HuH-7.5 (cell line): ENCODE data around the gene ADAMTS17.
"Not testable (repeated sequence)": the region's sequence is repeated elsewhere in the genome, so short reads cannot be mapped to it uniquely, and the experiment has no call there.

ENCODE experiments used
- DNase-seq: peaks from one replicate; pipeline ENCODE4 v3.0.0; 2011; ENCODE audit warnings: low spot score

Gene ADAMTS17

GRCh38 chr15:99987701-99988100 lies 354.1 kb downstream of the ADAMTS17 start:
- no peak for DNase-seq

- DNase-seq = no peak
Measured at GRCh38 chr15:99987119-99987506, 354.7 kb downstream of the ADAMTS17 start.

- DNase-seq = no peak
Measured at GRCh38 chr15:99986297-99987118, 355.3 kb downstream of the ADAMTS17 start.

- DNase-seq = no peak
Measured at GRCh38 chr15:99985878-99986277, 355.9 kb downstream of the ADAMTS17 start.

- no peak for DNase-seq
Measured at GRCh38 chr15:99984491-99985243, 357.1 kb downstream of the ADAMTS17 start.

- no peak for DNase-seq
Measured at GRCh38 chr15:99983886-99984286, 357.9 kb downstream of the ADAMTS17 start.

- DNase-seq = no peak
Measured at GRCh38 chr15:99983171-99983885, 358.4 kb downstream of the ADAMTS17 start.

GRCh38 chr15:99982662-99983061 lies 359.1 kb downstream of the ADAMTS17 start:
- no peak for DNase-seq

- no peak for DNase-seq
Measured at GRCh38 chr15:99981839-99982658, 359.7 kb downstream of the ADAMTS17 start.

GRCh38 chr15:99981191-99981647 lies 360.6 kb downstream of the ADAMTS17 start:
- no peak for DNase-seq

GRCh38 chr15:99980752-99981151 lies 361.0 kb downstream of the ADAMTS17 start:
- no peak for DNase-seq

GRCh38 chr15:99979886-99980285 lies 361.9 kb downstream of the ADAMTS17 start:
- DNase-seq = not testable (repeated sequence)

- DNase-seq = no peak
Measured at GRCh38 chr15:99979371-99979770, 362.4 kb downstream of the ADAMTS17 start.

- DNase-seq = no peak
Measured at GRCh38 chr15:99978426-99978825, 363.3 kb downstream of the ADAMTS17 start.

- DNase-seq = no peak
Measured at GRCh38 chr15:99977929-99978328, 363.8 kb downstream of the ADAMTS17 start.

GRCh38 chr15:99976811-99977271 lies 364.9 kb downstream of the ADAMTS17 start:
- DNase-seq = peak; percentile 59

GRCh38 chr15:99976000-99976399 lies 365.8 kb downstream of the ADAMTS17 start:
- no peak for DNase-seq

- no peak for DNase-seq
Measured at GRCh38 chr15:99974246-99974645, 367.5 kb downstream of the ADAMTS17 start.

- DNase-seq = no peak
Measured at GRCh38 chr15:99973351-99973750, 368.4 kb downstream of the ADAMTS17 start.

GRCh38 chr15:99970891-99971430 lies 370.8 kb downstream of the ADAMTS17 start:
- DNase-seq = no peak

- DNase-seq = no peak
Measured at GRCh38 chr15:99969261-99969920, 372.4 kb downstream of the ADAMTS17 start.
